Duodenal mucosa (tissue), 2 donors: ENCODE measurements around the gene NUP210.

ENCODE experiments used
- H3K27ac ChIP-seq: one replicate; pipeline ENCODE4 v1.7.0; 2013; ENCODE audit warnings: low read depth, low read length
- H3K27me3 ChIP-seq, 2 donors: one replicate each; pipeline ENCODE4 v1.7.0; 2013; ENCODE audit warnings: low read length in 2 of 2, control low read depth in 1 of 2; ENCODE audit not compliant: insufficient read depth in 2 of 2, control insufficient read depth in 1 of 2
- H3K36me3 ChIP-seq, 2 donors: one replicate each; pipeline ENCODE4 v1.7.0; 2013; ENCODE audit warnings: low read length in 2 of 2, control low read depth in 1 of 2; ENCODE audit not compliant: insufficient read depth in 2 of 2, control insufficient read depth in 1 of 2
- H3K4me1 ChIP-seq, 2 donors: one replicate each; pipeline ENCODE4 v1.7.0; 2013; ENCODE audit warnings: low read length in 2 of 2, control low read depth in 1 of 2; ENCODE audit not compliant: insufficient read depth in 2 of 2, control insufficient read depth in 1 of 2
- H3K4me3 ChIP-seq, 2 donors: one replicate each; pipeline ENCODE4 v1.7.0; 2013; ENCODE audit warnings: low read length in 2 of 2, low read depth in 1 of 2
- H3K9ac ChIP-seq, 2 donors: one replicate each; pipeline ENCODE4 v1.7.0; 2013; ENCODE audit warnings: low read length in 2 of 2, low read depth in 1 of 2
- H3K9me3 ChIP-seq, 2 donors: one replicate each; pipeline ENCODE4 v1.7.0; 2013; ENCODE audit warnings: low read length in 2 of 2, control low read depth in 1 of 2; ENCODE audit not compliant: control insufficient read depth in 1 of 2

Gene NUP210

DNA sequence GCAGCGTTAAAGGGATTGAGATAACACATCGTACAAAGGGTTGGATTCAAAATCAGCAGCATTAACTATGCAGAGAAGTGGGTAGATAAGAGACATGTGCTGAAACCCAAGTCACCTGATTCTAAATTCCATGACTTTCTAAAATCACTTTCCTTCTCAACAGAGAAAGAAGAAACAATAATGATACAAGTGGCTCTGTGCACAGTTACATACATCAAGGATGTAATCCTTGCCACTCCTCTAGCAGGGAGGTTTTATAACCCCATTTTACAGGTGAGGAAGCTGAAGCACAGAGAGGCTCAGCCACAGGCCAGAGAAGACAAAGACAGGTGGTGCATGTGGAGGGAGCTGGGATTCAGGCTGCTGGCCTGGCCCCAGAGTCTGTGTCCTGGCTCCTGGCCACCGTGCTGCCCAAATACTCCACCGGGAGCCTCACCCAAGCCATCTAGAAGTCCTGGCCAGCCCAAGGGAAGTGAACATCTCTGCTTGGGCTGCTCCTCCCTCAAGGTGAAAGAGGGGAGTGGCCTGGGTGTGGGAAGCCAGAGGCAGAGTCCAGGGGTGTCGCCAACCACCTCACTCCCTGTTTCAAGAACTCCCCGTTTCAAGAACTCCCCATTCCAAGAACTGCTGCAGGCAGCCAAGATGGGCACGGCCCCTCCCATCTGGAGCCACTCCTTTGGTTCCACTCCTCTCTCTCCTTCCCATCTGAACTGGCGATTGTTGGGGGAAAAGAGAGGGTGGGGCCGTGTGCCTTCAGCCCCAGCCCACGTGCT, 147.1 kb downstream of the NUP210 start:
- no peak overlapping the region for H3K9ac ChIP-seq
- no peak overlapping the region for H3K4me3 ChIP-seq
- peaks cover 0 to 3% of the 10 kb centered on the region in 2 donors for H3K9me3 ChIP-seq
- H3K36me3 ChIP-seq, result no peaks in the 10 kb centered on the region
- no peaks in the 10 kb centered on the region for H3K4me1 ChIP-seq
- H3K27ac ChIP-seq, result no peak overlapping the region
- H3K27me3 ChIP-seq, result peaks cover 3 to 4% of the 10 kb centered on the region in 2 donors

DNA sequence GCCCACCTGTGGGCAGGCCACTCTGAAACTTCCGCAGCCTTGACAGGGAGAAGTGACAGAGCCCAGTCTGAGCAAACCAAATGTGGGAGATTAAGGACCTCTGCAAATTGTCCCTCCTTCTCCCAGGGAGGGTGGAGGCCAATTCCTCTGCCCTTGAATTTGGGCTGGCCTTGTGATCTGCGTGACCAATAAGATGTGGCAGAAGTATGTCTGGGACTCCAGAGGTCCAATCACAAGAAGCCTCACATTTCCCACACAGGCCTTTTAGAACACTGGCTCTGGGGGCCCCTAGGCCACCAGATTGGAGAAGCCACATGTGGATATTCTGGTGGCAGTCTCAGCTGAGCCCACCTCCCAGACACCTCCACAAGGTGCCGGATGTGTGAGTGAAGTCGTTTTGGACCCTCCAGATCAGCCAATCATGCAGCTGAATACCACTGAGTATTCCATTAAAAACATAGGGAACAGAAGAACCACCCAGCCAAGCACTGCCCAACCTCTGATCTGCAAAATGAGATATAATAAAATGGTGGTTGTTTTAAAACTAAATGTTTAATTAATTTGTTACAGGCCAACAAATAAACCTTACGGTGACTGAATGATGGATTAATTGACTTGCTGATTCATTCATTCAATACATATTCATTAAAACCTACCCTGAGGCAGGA, 150.3 kb downstream of the NUP210 start:
- H3K27ac ChIP-seq, result no peak overlapping the region
- no peaks in the 10 kb centered on the region for H3K27me3 ChIP-seq
- H3K9me3 ChIP-seq, result peaks cover 3 to 7% of the 10 kb centered on the region in 2 donors
- H3K9ac ChIP-seq, result no peak overlapping the region
- H3K4me1 ChIP-seq, result no peaks in the 10 kb centered on the region
- no peaks in the 10 kb centered on the region for H3K36me3 ChIP-seq
- no peak overlapping the region for H3K4me3 ChIP-seq

DNA sequence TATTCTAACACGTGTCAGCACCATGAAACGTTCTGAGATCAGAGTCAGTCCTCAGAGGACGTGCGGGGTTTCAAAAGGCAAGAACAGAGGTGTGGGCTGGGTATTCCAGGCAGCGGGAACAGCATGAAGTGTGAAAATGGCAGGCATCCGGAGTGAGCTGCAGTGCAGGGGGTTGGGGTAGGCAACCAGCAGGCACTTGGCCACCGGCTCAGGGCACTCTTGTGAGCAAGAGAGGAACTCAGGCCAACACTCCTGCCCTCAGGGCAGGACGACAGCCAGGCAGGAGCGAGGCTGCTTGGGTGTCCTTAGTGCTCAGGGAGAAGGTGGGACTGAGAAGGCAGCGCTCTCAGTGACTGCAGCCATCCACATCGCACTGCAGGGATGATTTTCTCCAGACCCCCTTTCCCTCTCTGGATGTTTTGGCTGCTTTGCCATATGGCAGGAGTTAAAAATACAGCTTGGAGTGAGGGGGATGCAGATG, 151.1 kb downstream of the NUP210 start:
- Histone ChIP-seq H3K36me3 (no peaks in the 10 kb centered on the region), H3K4me3 (no peak overlapping the region), H3K9me3 (peaks cover 3 to 7% of the 10 kb centered on the region in 2 donors), H3K4me1 (no peaks in the 10 kb centered on the region), H3K27ac (no peak overlapping the region), H3K27me3 (no peaks in the 10 kb centered on the region), H3K9ac (no peak overlapping the region)

GRCh38 chr3:13268120-13268519, 152.0 kb downstream of the NUP210 start:
- H3K4me3 ChIP-seq, result no peak overlapping the region
- H3K27me3 ChIP-seq, result no peaks in the 10 kb centered on the region
- no peaks in the 10 kb centered on the region for H3K4me1 ChIP-seq
- H3K36me3 ChIP-seq, result no peaks in the 10 kb centered on the region
- peaks cover 3 to 7% of the 10 kb centered on the region in 2 donors for H3K9me3 ChIP-seq
- H3K9ac ChIP-seq, result no peak overlapping the region
- H3K27ac ChIP-seq, result no peak overlapping the region

GRCh38 chr3:13266651-13267362, 153.3 kb downstream of the NUP210 start:
- Histone ChIP-seq H3K27me3 (no peaks in the 10 kb centered on the region), H3K36me3 (no peaks in the 10 kb centered on the region), H3K9me3 (peaks cover 3 to 7% of the 10 kb centered on the region in 2 donors), H3K27ac (no peak overlapping the region), H3K4me3 (no peak overlapping the region), H3K4me1 (no peaks in the 10 kb centered on the region), H3K9ac (no peak overlapping the region)
